Activated naive CD8-positive, alpha-beta T cell (primary cell): Measurements from ENCODE around the gene MEG3.
"Not testable (repeated sequence)": the region's sequence is repeated elsewhere in the genome, so short reads cannot be mapped to it uniquely, and the experiment has no call there.

Experiments
- H3K27ac Mint-ChIP-seq: one replicate; pipeline ENCODE4 v1.8.0; 2021; ENCODE audit warnings: mixed read lengths
- H3K27me3 Mint-ChIP-seq: one replicate; pipeline ENCODE4 v1.8.0; 2021; ENCODE audit warnings: mixed read lengths
- H3K36me3 Mint-ChIP-seq: one replicate; pipeline ENCODE4 v1.8.0; 2021; ENCODE audit warnings: mixed read lengths
- H3K4me1 Mint-ChIP-seq: one replicate; pipeline ENCODE4 v1.8.0; 2021; ENCODE audit warnings: low read depth, mixed read lengths
- H3K4me3 Mint-ChIP-seq: one replicate; pipeline ENCODE4 v1.8.0; 2021; ENCODE audit warnings: mild to moderate bottlenecking, mixed read lengths
- H3K9me3 Mint-ChIP-seq: one replicate; pipeline ENCODE4 v1.8.0; 2021; ENCODE audit warnings: low read depth, mixed read lengths

Gene MEG3

GRCh38 chr14:100816950-100817901, 8.7 kb upstream of the MEG3 start:
- Mint-ChIP-seq H3K36me3 (no peaks in the 10 kb centered on the region), H3K4me1 (no peaks in the 10 kb centered on the region), H3K27ac (no peak overlapping the region), H3K9me3 (no peaks in the 10 kb centered on the region), H3K4me3 (no peak overlapping the region), H3K27me3 (peaks cover 9% of the 10 kb centered on the region)

- Mint-ChIP-seq H3K4me3 (no peak overlapping the region), H3K27me3 (peaks cover 9% of the 10 kb centered on the region), H3K36me3 (no peaks in the 10 kb centered on the region), H3K9me3 (no peaks in the 10 kb centered on the region), H3K4me1 (no peaks in the 10 kb centered on the region), H3K27ac (no peak overlapping the region)
Measured at GRCh38 chr14:100818221-100818699, 7.7 kb upstream of the MEG3 start.

GRCh38 chr14:100818923-100819322, 7.0 kb upstream of the MEG3 start:
- H3K4me1 Mint-ChIP-seq, result not testable (repeated sequence)

GRCh38 chr14:100819453-100819828, 6.5 kb upstream of the MEG3 start:
- no peak overlapping the region for H3K27ac Mint-ChIP-seq
- H3K4me3 Mint-ChIP-seq, result no peak overlapping the region
- no peaks in the 10 kb centered on the region for H3K9me3 Mint-ChIP-seq
- H3K36me3 Mint-ChIP-seq, result no peaks in the 10 kb centered on the region
- peaks cover under 1% of the 10 kb centered on the region for H3K4me1 Mint-ChIP-seq
- H3K27me3 Mint-ChIP-seq, result peaks cover 2% of the 10 kb centered on the region

More at GRCh38 chr14:100818923-100819322, 7.0 kb upstream of the MEG3 start:
- not testable (repeated sequence) for H3K9me3 Mint-ChIP-seq, H3K27me3 Mint-ChIP-seq, H3K4me3 Mint-ChIP-seq, H3K36me3 Mint-ChIP-seq, H3K27ac Mint-ChIP-seq

- H3K27ac Mint-ChIP-seq, result no peak overlapping the region
- no peak overlapping the region for H3K4me3 Mint-ChIP-seq
- H3K9me3 Mint-ChIP-seq, result no peaks in the 10 kb centered on the region
- peaks cover 3% of the 10 kb centered on the region for H3K4me1 Mint-ChIP-seq
- peaks cover 3% of the 10 kb centered on the region for H3K27me3 Mint-ChIP-seq
- H3K36me3 Mint-ChIP-seq, result no peaks in the 10 kb centered on the region
Measured at GRCh38 chr14:100819829-100820475, 6.0 kb upstream of the MEG3 start.

DNA sequence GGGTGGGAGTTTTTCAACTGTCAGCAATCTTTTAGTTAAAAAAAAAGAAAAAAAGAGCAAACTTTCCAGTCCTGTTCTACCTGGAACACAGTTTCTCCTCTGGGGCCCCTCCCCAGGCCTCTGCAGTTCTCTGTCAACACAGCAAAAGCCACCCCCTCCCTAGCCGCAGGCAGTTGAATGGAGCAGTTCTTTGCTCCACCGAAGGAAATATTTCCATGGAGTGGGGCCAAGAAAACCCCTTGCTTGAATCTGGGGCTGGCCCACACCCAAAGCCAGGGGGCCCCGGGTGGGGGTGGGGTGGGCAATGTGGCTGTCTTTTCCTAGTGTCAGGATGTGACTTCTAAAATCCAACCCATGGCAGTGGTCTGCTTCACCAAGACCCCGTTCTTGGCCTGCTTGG, 5.0 kb upstream of the MEG3 start:
- H3K27ac Mint-ChIP-seq, result no peak overlapping the region
- no peak overlapping the region for H3K4me3 Mint-ChIP-seq
- no peaks in the 10 kb centered on the region for H3K9me3 Mint-ChIP-seq
- H3K36me3 Mint-ChIP-seq, result no peaks in the 10 kb centered on the region
- peaks cover 8% of the 10 kb centered on the region for H3K27me3 Mint-ChIP-seq
- H3K4me1 Mint-ChIP-seq, result peaks cover 8% of the 10 kb centered on the region

- H3K27ac Mint-ChIP-seq, result no peak overlapping the region
- H3K4me1 Mint-ChIP-seq, result peaks cover 11% of the 10 kb centered on the region
- peaks cover 8% of the 10 kb centered on the region for H3K27me3 Mint-ChIP-seq
- H3K9me3 Mint-ChIP-seq, result no peaks in the 10 kb centered on the region
- no peak overlapping the region for H3K4me3 Mint-ChIP-seq
- no peaks in the 10 kb centered on the region for H3K36me3 Mint-ChIP-seq
Measured at GRCh38 chr14:100822013-100822412, 3.9 kb upstream of the MEG3 start.

- Mint-ChIP-seq H3K9me3 (no peaks in the 10 kb centered on the region), H3K27ac (no peak overlapping the region), H3K4me1 (peaks cover 12% of the 10 kb centered on the region), H3K4me3 (no peak overlapping the region), H3K36me3 (no peaks in the 10 kb centered on the region), H3K27me3 (peaks cover 8% of the 10 kb centered on the region)
Measured at GRCh38 chr14:100822532-100823296, 3.2 kb upstream of the MEG3 start.

DNA sequence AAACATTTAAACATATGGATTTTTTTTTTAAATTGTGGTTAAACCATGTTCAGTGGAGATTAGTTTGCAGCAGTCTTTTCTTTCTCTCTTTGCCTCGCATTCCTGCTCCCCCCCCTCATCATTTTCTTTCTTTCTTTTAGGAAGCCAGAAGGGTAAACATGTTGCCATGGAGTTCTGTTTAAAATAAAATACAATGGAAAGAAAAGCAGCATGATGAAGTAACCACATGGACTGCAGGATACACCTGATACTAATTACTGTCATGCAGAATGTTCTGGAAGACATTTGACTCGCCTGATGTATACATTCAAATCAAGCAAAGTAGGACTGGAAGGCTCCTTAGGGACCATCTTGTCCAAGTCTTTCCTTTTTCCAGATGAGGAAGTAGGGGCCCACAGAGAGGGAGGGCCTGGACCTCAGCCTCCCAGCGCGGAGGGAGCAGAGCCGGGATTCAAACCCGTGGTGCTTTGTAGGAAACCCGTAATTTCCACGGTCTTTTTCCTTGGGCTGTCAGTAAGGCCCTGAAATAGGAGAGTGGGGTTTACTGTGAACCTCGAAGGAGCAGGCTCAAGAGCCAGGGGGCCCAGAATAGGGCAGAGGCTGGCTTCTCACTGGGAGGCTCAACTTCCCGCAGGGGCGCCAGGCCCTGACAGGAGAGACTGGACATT, 2.4 kb upstream of the MEG3 start:
- H3K27me3 Mint-ChIP-seq, result peaks cover 9% of the 10 kb centered on the region
- no peak overlapping the region for H3K4me3 Mint-ChIP-seq
- no peaks in the 10 kb centered on the region for H3K9me3 Mint-ChIP-seq
- no peak overlapping the region for H3K27ac Mint-ChIP-seq
- peaks cover 12% of the 10 kb centered on the region for H3K4me1 Mint-ChIP-seq
- H3K36me3 Mint-ChIP-seq, result no peaks in the 10 kb centered on the region

- Mint-ChIP-seq H3K4me3 (no peak overlapping the region), H3K27me3 (peaks cover 13% of the 10 kb centered on the region), H3K27ac (no peak overlapping the region), H3K9me3 (no peaks in the 10 kb centered on the region), H3K36me3 (no peaks in the 10 kb centered on the region), H3K4me1 (peaks cover 12% of the 10 kb centered on the region)
Measured at GRCh38 chr14:100824091-100824551, 1.8 kb upstream of the MEG3 start.

- H3K27ac Mint-ChIP-seq, result no peak overlapping the region
- peaks cover 16% of the 10 kb centered on the region for H3K27me3 Mint-ChIP-seq
Measured at GRCh38 chr14:100824901-100825712, 811 bp upstream of the MEG3 start.

DNA sequence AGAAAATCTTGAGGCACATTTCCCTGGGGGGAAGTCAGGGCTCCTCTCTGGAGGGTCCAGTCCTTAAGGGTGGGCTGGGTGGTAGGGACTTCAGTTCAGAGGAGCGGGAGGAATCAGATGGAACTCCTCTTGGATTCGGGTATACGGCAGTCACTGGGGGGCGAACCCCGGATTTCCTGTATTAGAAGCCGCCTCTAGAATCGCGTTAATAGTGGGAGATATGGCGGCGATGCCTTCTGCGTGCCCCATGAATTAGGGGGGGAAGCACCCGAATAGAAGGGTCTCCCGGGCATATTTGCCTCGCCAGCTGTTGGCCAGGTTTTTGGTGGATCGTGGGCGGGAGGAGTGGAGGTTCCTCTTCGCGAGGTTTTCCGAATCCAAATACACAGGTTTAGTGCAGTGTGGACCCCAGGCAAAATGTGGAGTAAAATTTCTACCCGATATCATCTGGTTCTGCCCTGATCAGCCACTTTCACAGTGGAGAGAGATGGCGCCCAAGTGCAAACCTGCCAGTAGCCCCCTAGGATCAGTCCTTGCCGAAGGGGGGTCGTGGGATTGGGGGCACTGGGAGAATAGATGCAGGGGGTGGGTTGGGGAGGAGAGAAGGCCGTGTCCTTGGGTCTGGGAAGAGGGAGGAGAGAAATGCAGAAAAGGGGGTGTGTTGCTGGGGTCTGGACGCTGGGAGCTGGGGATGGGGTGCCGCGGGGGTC, 628 bp downstream of the MEG3 start:
- Mint-ChIP-seq H3K4me1 (peaks cover 12% of the 10 kb centered on the region), H3K27ac (no peak overlapping the region), H3K9me3 (no peaks in the 10 kb centered on the region), H3K4me3 (peak overlapping the region; percentile 62), H3K36me3 (no peaks in the 10 kb centered on the region), H3K27me3 (peaks cover 16% of the 10 kb centered on the region)

More at GRCh38 chr14:100824901-100825712, 811 bp upstream of the MEG3 start:
- H3K9me3 Mint-ChIP-seq, result no peaks in the 10 kb centered on the region
- peaks cover 12% of the 10 kb centered on the region for H3K4me1 Mint-ChIP-seq
- no peaks in the 10 kb centered on the region for H3K36me3 Mint-ChIP-seq
- H3K4me3 Mint-ChIP-seq, result peak overlapping the region; percentile 4
